ENCODE data around the gene RPS28. TPM values are rescaled to one million over a fixed set of nuclear protein-coding genes. Genes with fewer than 3 reads are reported as not detected.
"Not testable (repeated sequence)": the region's sequence is repeated elsewhere in the genome, so short reads cannot be mapped to it uniquely, and the experiment has no call there.

The RPS28 gene
- total and polyA plus RNA-seq, 3 donors from 2014 or later = 221 to 505 (median 398) TPM

GRCh38 chr19:8352134-8352827, 31.0 kb downstream of the RPS28 start:
- no peaks in the 10 kb centered on the region for H3K9me3 ChIP-seq
- TF ChIP-seq CTCF (IDR thresholded peaks at IDR 0.05) = no peak
- TF ChIP-seq POLR2A (IDR thresholded peaks at IDR 0.05) = no peak
- H3K27ac ChIP-seq = peak overlapping the region in 1 of 2 donors; percentile 59
- peaks cover 8% of the 10 kb centered on the region for H3K4me1 ChIP-seq
- intact Hi-C loops (cut with DNase I; ENCODE audit: low total_unique reads) = no loop called here
- WGBS, 2 donors = 4 to 20% methylated on average over 10 of the region's 10 CpGs
- no peak overlapping the region for H3K4me3 ChIP-seq
- no peak for DNase-seq
- H3K36me3 ChIP-seq (ENCODE audit: low read depth, missing control alignments) = no peaks in the 10 kb centered on the region
- H3K27me3 ChIP-seq = no peaks in the 10 kb centered on the region

GRCh38 chr19:8352845-8353244, 31.5 kb downstream of the RPS28 start:
- H3K4me3 ChIP-seq = not testable (repeated sequence)

GRCh38 chr19:8355631-8356402, 34.5 kb downstream of the RPS28 start:
- no peaks in the 10 kb centered on the region for H3K9me3 ChIP-seq
- no peaks in the 10 kb centered on the region for H3K36me3 ChIP-seq (ENCODE audit: low read depth, missing control alignments)
- TF ChIP-seq POLR2A (IDR thresholded peaks at IDR 0.05) (no peak), CTCF (IDR thresholded peaks at IDR 0.05) (no peak)
- peaks cover 8% of the 10 kb centered on the region for H3K4me1 ChIP-seq
- intact Hi-C loops (cut with DNase I; ENCODE audit: low total_unique reads) = no loop called here
- DNase-seq = peak; percentile 47
- H3K27ac ChIP-seq = no peak overlapping the region
- 58 to 85% methylated on average over 6 of the region's 6 CpGs for WGBS, 2 donors
- no peaks in the 10 kb centered on the region for H3K27me3 ChIP-seq
- no peak overlapping the region for H3K4me3 ChIP-seq

More at GRCh38 chr19:8352845-8353244, 31.5 kb downstream of the RPS28 start:
- H3K27me3 ChIP-seq; DNase-seq; H3K36me3 ChIP-seq (ENCODE audit: low read depth, missing control alignments); intact Hi-C loops (cut with DNase I; ENCODE audit: low total_unique reads); H3K9me3 ChIP-seq; H3K4me1 ChIP-seq; H3K27ac ChIP-seq: not testable (repeated sequence)
- WGBS, 2 donors = 47 to 54% methylated on average over 4 to 5 of the region's 5 CpGs

GRCh38 chr19:8357007-8357521, 35.8 kb downstream of the RPS28 start:
- Histone ChIP-seq H3K4me3 (no peak overlapping the region), H3K27ac (no peak overlapping the region), H3K9me3 (no peaks in the 10 kb centered on the region), H3K4me1 (peaks cover 8% of the 10 kb centered on the region), H3K27me3 (no peaks in the 10 kb centered on the region), H3K36me3 (ENCODE audit: low read depth, missing control alignments) (no peaks in the 10 kb centered on the region)
- 71 to 82% methylated on average over 4 of the region's 4 CpGs for WGBS, 2 donors
- no peak for TF ChIP-seq CTCF (IDR thresholded peaks at IDR 0.05)
- TF ChIP-seq POLR2A (IDR thresholded peaks at IDR 0.05) = no peak
- no peak for DNase-seq
- intact Hi-C loops (cut with DNase I; ENCODE audit: low total_unique reads) = no loop called here

- Histone ChIP-seq H3K27ac (no peak overlapping the region), H3K4me3 (no peak overlapping the region), H3K27me3 (no peaks in the 10 kb centered on the region), H3K4me1 (peaks cover 9% of the 10 kb centered on the region), H3K9me3 (no peaks in the 10 kb centered on the region), H3K36me3 (ENCODE audit: low read depth, missing control alignments) (no peaks in the 10 kb centered on the region)
- 87 to 91% methylated on average over 6 of the region's 6 CpGs for WGBS, 2 donors
- intact Hi-C loops (cut with DNase I; ENCODE audit: low total_unique reads) = no loop called here
- TF ChIP-seq CTCF (IDR thresholded peaks at IDR 0.05) = no peak
- no peak for TF ChIP-seq POLR2A (IDR thresholded peaks at IDR 0.05)
- no peak for DNase-seq
Measured at GRCh38 chr19:8358948-8359347, 37.7 kb downstream of the RPS28 start.
